HCEC 1CT (cell line): ENCODE results near the gene MPPED1.

ENCODE experiments used
- DNase-seq: peaks from one replicate; pipeline ENCODE4 v3.0.0-alpha.2; 2017

Gene MPPED1

GRCh38 chr22:43411869-43412807 lies at the start of gene MPPED1:
Gene MPPED1, plus strand, starts transcription at chr22:43412014. Its CDS starts 12,972 bp downstream, at chr22:43424986.
- DNase-seq = no peak

GRCh38 chr22:43363315-43364168 lies 48.3 kb upstream of the MPPED1 start:
- no peak for DNase-seq

- no peak for DNase-seq
These were observed 47.7 kb upstream of the MPPED1 start for GRCh38 chr22:43364169-43364435.

- no peak for DNase-seq
These were observed 45.9 kb upstream of the MPPED1 start for GRCh38 chr22:43365715-43366440.

GRCh38 chr22:43370036-43370435 lies 41.8 kb upstream of the MPPED1 start:
- no peak for DNase-seq

GRCh38 chr22:43375951-43376455 lies 35.8 kb upstream of the MPPED1 start:
- DNase-seq = peak; percentile 53

GRCh38 chr22:43376765-43377547 lies 34.9 kb upstream of the MPPED1 start:
- no peak for DNase-seq

GRCh38 chr22:43377548-43377895 lies 34.3 kb upstream of the MPPED1 start:
- no peak for DNase-seq

- DNase-seq = no peak
These were observed 33.7 kb upstream of the MPPED1 start for GRCh38 chr22:43377896-43378704.

GRCh38 chr22:43381693-43382092 lies 30.1 kb upstream of the MPPED1 start:
- DNase-seq = no peak

GRCh38 chr22:43384863-43385262 lies 27.0 kb upstream of the MPPED1 start:
- DNase-seq = no peak

- peak; percentile 64 for DNase-seq
These were observed 25.8 kb upstream of the MPPED1 start for GRCh38 chr22:43385770-43386641.

- no peak for DNase-seq
These were observed 24.0 kb upstream of the MPPED1 start for GRCh38 chr22:43387815-43388214.

GRCh38 chr22:43388420-43388851 lies 23.4 kb upstream of the MPPED1 start:
- peak; percentile 30 for DNase-seq

GRCh38 chr22:43389227-43389836 lies 22.5 kb upstream of the MPPED1 start:
- DNase-seq = no peak

- no peak for DNase-seq
These were observed 21.6 kb upstream of the MPPED1 start for GRCh38 chr22:43390166-43390565.

- no peak for DNase-seq
These were observed 20.9 kb upstream of the MPPED1 start for GRCh38 chr22:43390872-43391271.

GRCh38 chr22:43391306-43391705 lies 20.5 kb upstream of the MPPED1 start:
- no peak for DNase-seq

GRCh38 chr22:43392385-43392989 lies 19.3 kb upstream of the MPPED1 start:
- DNase-seq = no peak
